Ovary (tissue), 9 donors: ENCODE measurements around the gene SPTBN5. TPM values are rescaled to one million over a fixed set of nuclear protein-coding genes. Genes with fewer than 3 reads are reported as not detected.

Experiments
- DNase-seq, 5 donors: peaks; one replicate each; pipeline ENCODE4 v3.0.0-alpha.2; 2019 to 2020
- H3K27ac ChIP-seq, 2 donors: fragments of 200-600 bp; one replicate each; pipeline versions ENCODE4 v1.5.1 to v1.8.0; 2019 to 2022
- H3K27me3 ChIP-seq: fragments of 200-600 bp; one replicate; pipeline ENCODE4 v1.8.0; 2022
- H3K36me3 ChIP-seq: fragments of 200-600 bp; sonication (generic); one replicate; pipeline ENCODE4 v1.5.1; 2019
- H3K4me1 ChIP-seq: one replicate; pipeline ENCODE4 v1.8.1; 2013; ENCODE audit warnings: mild to moderate bottlenecking, moderate library complexity; ENCODE audit not compliant: insufficient read depth
- H3K4me3 ChIP-seq: fragments of 200-600 bp; sonication (generic); one replicate; pipeline ENCODE4 v1.5.1; 2017
- H3K9me3 ChIP-seq, 2 donors: fragments of 200-600 bp in 1 of 2; sonication (generic) in 1 of 2; one replicate each; pipeline versions ENCODE4 v1.5.1 to v1.8.1; 2013 to 2019; ENCODE audit warnings: mild to moderate bottlenecking in 1 of 2, moderate library complexity in 1 of 2
- CTCF ChIP-seq, 3 donors: fragments of 450-650 bp in 2 of 3; fragments of 200-600 bp in 1 of 3; IDR thresholded peaks; one replicate each; pipeline versions ENCODE4 v1.5.1 to v1.8.0; 2016 to 2022; ENCODE audit warnings: antibody characterized with exemption in 3 of 3, mild to moderate bottlenecking in 1 of 3
- EP300 ChIP-seq: sonication (generic); formaldehyde crosslinking; IDR thresholded peaks from one replicate; pipeline ENCODE4 v1.6.1; 2017; ENCODE audit warnings: antibody characterized with exemption
- POLR2A ChIP-seq: fragments of 450-650 bp; IDR thresholded peaks from one replicate; pipeline ENCODE4 v1.6.1; 2017; ENCODE audit warnings: antibody characterized with exemption, mild to moderate bottlenecking, moderate library complexity
- WGBS, 3 donors: extraction: QIAGEN DNeasy Blood & Tissue Kit in 1 of 3; methylation state at CpG; one replicate each; pipeline versions ENCODE4 v1.1.5 to v1.1.7; 2013 to 2017; 5-methylcytosine and 5-hydroxymethylcytosine counted together
- intact Hi-C, 4 donors: fragments of 100-400 bp; cut with DNase I; formaldehyde crosslinking; loops; one replicate each; pipeline versions ENCODE4 v1.11.0 to v1.15.1; 2022 to 2023
- polyA plus RNA-seq, 2 donors: library from polyadenylated mRNA; stranded (reverse); fragments of 200-250 nt in 1 of 2; fragments of 350-450 nt in 1 of 2; fragmentation: Illumina TruSeq in 1 of 2; extraction: RNeasy Lipid Tissue Mini Kit (QIAGEN cat#74804) in 1 of 2; gene quantifications; one replicate each; pipeline ENCODE4 v1.2.3, GENCODE V29; 2013 to 2014
- total RNA-seq, 7 donors: library from RNA; depleted of rRNA in 2 of 7; stranded (reverse); fragments of >200 nt in 2 of 7; fragmentation: NEBNext Ultra II Directional in 3 of 7; extraction: Animal tissue kit (Norgen Biotek cat#: 25700) in 3 of 7; gene quantifications; one replicate each; pipeline versions ENCODE4 v1.1.0 to v1.2.4, GENCODE V29; 2016 to 2023
- donor health status: DM: no; HTN: no; CAD: no; lungs with moderate emphysema.
- donor health status: DM: no; HTN: no; CAD: no.
- donor health status: Bipolar disorder and iron deficiency.
- donor health status: DM: yes; HTN: yes; CAD: no.
- donor health status: DM: no; HTN: no; CAD: no.
- donor health status: DM: yes; HTN: yes; CAD: no.

SPTBN5 gene
- total and polyA plus RNA-seq, 9 donors = 0.28 to 1.5 (median 0.77) TPM

- H3K36me3 ChIP-seq = no peaks in the 10 kb centered on the region
- WGBS, 3 donors = 89 to 97% (median 96%) methylated on average over 9 of the region's 9 CpGs
- H3K27me3 ChIP-seq = no peaks in the 10 kb centered on the region
- H3K27ac ChIP-seq = no peak overlapping the region
- no peaks in the 10 kb centered on the region for H3K9me3 ChIP-seq
- DNase-seq = peak in 1 of 5 donors; percentile 8
- intact Hi-C loops = no loop called here
- H3K4me3 ChIP-seq = no peak overlapping the region
- peaks cover 4% of the 10 kb centered on the region for H3K4me1 ChIP-seq
- TF ChIP-seq CTCF (IDR thresholded peaks at IDR 0.05) = no peak
- no peak for TF ChIP-seq POLR2A
- TF ChIP-seq EP300 = no peak
Measured at GRCh38 chr15:41932101-41932500, 38.2 kb upstream of the SPTBN5 start.

GRCh38 chr15:41930867-41931222 lies 37.0 kb upstream of the SPTBN5 start:
- WGBS, 3 donors = 68 to 75% (median 73%) methylated on average over 2 of the region's 2 CpGs
- no peak overlapping the region for H3K27ac ChIP-seq
- no peaks in the 10 kb centered on the region for H3K9me3 ChIP-seq
- H3K4me3 ChIP-seq = no peak overlapping the region
- H3K4me1 ChIP-seq = peaks cover 4% of the 10 kb centered on the region
- TF ChIP-seq POLR2A (no peak), EP300 (no peak), CTCF (IDR thresholded peaks at IDR 0.05) (no peak)
- intact Hi-C loops = no loop called here
- H3K27me3 ChIP-seq = no peaks in the 10 kb centered on the region
- H3K36me3 ChIP-seq = no peaks in the 10 kb centered on the region
- no peak for DNase-seq

GRCh38 chr15:41930221-41930866 lies 36.5 kb upstream of the SPTBN5 start:
- TF ChIP-seq POLR2A = no peak
- no peak for TF ChIP-seq EP300
- no peak for TF ChIP-seq CTCF (IDR thresholded peaks at IDR 0.05)
- WGBS, 3 donors = 49 to 63% (median 53%) methylated on average over 8 of the region's 8 CpGs
- no peaks in the 10 kb centered on the region for H3K27me3 ChIP-seq
- H3K27ac ChIP-seq = no peak overlapping the region
- H3K9me3 ChIP-seq = no peaks in the 10 kb centered on the region
- H3K4me1 ChIP-seq = peaks cover 4% of the 10 kb centered on the region
- peak in 1 of 5 donors; percentile 16 for DNase-seq
- intact Hi-C loops = no loop called here
- no peak overlapping the region for H3K4me3 ChIP-seq
- no peaks in the 10 kb centered on the region for H3K36me3 ChIP-seq

GRCh38 chr15:41928637-41929620 lies 35.1 kb upstream of the SPTBN5 start:
- no peaks in the 10 kb centered on the region for H3K36me3 ChIP-seq
- H3K4me3 ChIP-seq = no peak overlapping the region
- DNase-seq = peak in 1 of 5 donors; percentile 23
- H3K27ac ChIP-seq = no peak overlapping the region
- H3K9me3 ChIP-seq = no peaks in the 10 kb centered on the region
- intact Hi-C loops = no loop called here
- peaks cover 4% of the 10 kb centered on the region for H3K4me1 ChIP-seq
- no peaks in the 10 kb centered on the region for H3K27me3 ChIP-seq
- 73 to 75% (median 73%) methylated on average over 16 of the region's 16 CpGs for WGBS, 3 donors
- TF ChIP-seq EP300 (no peak), CTCF (IDR thresholded peaks at IDR 0.05) (no peak), POLR2A (no peak)
